Suprapubic skin (tissue), 4 donors: ENCODE data around the gene HIVEP3.

Source experiments
- EP300 ChIP-seq: sonication (generic); formaldehyde crosslinking; IDR thresholded peaks from one replicate; pipeline ENCODE4 v1.6.1; 2017; ENCODE audit warnings: antibody characterized with exemption
- POLR2A ChIP-seq, 2 donors: fragments of 450-650 bp; IDR thresholded peaks; one replicate each; pipeline ENCODE4 v1.6.1; 2017; ENCODE audit warnings: antibody characterized with exemption in 2 of 2, mild to moderate bottlenecking in 2 of 2, moderate library complexity in 2 of 2
- POLR2AphosphoS5 ChIP-seq, 3 donors: sonication (generic); formaldehyde crosslinking; IDR thresholded peaks; one replicate each; pipeline ENCODE4 v1.6.1; 2017; ENCODE audit warnings: antibody characterized with exemption in 3 of 3
- TF ChIP-seq, protein P1 (sequence below), 2 donors: fragments of 200-600 bp in 1 of 2; fragments of 450-650 bp in 1 of 2; sonication (generic) in 1 of 2; IDR thresholded peaks; one replicate each; pipeline ENCODE4 v1.5.1; 2016 to 2019; ENCODE audit warnings: antibody characterized with exemption in 2 of 2, mild to moderate bottlenecking in 1 of 2, moderate library complexity in 1 of 2

GRCh38 chr1:41496080-41497055, 422.4 kb downstream of the HIVEP3 start:
- TF ChIP-seq, protein P1, sequence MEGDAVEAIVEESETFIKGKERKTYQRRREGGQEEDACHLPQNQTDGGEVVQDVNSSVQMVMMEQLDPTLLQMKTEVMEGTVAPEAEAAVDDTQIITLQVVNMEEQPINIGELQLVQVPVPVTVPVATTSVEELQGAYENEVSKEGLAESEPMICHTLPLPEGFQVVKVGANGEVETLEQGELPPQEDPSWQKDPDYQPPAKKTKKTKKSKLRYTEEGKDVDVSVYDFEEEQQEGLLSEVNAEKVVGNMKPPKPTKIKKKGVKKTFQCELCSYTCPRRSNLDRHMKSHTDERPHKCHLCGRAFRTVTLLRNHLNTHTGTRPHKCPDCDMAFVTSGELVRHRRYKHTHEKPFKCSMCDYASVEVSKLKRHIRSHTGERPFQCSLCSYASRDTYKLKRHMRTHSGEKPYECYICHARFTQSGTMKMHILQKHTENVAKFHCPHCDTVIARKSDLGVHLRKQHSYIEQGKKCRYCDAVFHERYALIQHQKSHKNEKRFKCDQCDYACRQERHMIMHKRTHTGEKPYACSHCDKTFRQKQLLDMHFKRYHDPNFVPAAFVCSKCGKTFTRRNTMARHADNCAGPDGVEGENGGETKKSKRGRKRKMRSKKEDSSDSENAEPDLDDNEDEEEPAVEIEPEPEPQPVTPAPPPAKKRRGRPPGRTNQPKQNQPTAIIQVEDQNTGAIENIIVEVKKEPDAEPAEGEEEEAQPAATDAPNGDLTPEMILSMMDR (IDR thresholded peaks at IDR 0.05), result no peak
- no peak for TF ChIP-seq POLR2A (IDR thresholded peaks at IDR 0.05)
- TF ChIP-seq POLR2AphosphoS5 (IDR thresholded peaks at IDR 0.05), result peak; percentile 22 to 97 (median 88)
- TF ChIP-seq EP300, result peak; percentile 99
